NK-92 treated with Interleukin-12 subunit alpha and Interleukin-12 subunit beta, amount 100 ng/mL, for 24 hours (cell line): Measurements from ENCODE around the gene DENND1A.
"Not testable (repeated sequence)": the region's sequence is repeated elsewhere in the genome, so short reads cannot be mapped to it uniquely, and the experiment has no call there.

Experiments
- DNase-seq: peaks from one replicate; lab custom pipeline; 2025; lab: John Stamatoyannopoulos, UW

Gene DENND1A

GRCh38 chr9:123728571-123728970 is 201.4 kb downstream of the DENND1A start:
- DNase-seq = not testable (repeated sequence)

DNA sequence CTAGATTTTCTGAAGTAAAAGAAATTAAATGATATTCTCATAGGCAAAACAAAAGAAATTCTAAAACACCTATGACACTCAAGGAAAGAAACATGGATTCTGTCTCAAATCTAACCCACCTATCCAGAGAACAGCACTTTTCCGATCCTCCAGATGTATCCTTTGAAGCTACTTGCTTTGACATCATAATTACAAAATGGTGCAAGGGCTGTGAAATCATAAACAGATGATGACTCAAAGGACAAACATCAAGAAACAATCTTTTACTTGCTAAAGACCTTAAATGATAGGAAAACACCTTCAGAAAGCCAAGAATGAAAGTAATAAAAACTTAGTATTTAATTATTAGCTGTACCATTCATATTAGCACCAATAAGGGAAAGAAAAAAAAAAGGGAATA is 202.6 kb downstream of the DENND1A start:
- DNase-seq = no peak

DNA sequence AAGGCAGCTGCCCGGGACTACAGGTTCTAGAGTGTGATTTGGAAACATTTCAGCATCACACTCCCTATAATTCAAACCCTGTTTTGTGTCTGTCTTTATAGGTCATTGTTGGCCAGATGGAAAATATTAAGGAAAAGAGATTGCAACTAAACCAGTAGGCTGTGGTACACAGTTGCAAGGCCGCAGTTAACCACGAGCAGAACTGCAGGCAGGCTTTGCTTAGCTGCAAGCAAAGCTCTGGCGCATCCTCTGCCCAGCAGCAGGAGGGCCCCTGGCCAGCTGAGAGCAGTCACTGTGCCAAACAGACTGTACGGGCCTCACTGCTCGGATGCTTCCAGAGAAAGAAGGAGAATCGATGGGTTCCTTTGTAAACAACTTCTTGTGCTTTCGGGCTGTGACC is 204.5 kb downstream of the DENND1A start:
- DNase-seq = no peak

GRCh38 chr9:123724211-123724796 is 205.6 kb downstream of the DENND1A start:
- no peak for DNase-seq

DNA sequence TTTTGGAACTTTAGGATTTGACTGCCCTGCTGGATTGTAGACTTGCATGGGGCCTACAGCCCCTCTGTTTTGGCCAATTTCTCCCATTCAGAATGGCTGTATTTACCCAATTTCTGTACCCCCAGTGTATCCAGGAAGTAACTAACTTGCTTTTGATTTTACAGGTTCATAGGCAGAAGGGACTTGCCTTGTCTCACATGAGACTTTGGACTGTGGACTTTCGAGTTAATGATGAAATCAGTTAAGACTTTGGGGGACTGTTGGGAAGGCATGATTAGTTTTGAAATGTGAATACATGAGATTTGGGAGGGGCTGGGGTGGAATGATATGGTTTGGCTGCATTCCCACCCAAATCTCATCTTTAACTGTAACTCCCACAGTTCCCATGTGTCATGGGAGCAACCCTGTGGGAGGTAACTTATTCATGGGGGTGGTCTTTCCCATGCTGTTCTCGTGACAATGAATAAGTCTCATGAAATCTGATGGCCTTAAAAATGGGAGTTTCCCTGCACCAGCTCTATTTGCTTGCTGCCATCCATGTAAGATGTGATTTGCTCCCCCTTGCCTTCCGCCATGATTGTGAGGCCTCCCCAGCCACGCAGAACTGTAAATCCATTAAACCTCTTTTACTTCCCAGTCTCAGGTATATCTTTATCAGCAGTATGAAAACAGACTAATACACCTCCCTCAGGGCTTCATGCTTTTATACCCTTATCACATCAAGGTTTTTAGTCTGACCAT is 206.6 kb downstream of the DENND1A start:
- DNase-seq = no peak

DNA sequence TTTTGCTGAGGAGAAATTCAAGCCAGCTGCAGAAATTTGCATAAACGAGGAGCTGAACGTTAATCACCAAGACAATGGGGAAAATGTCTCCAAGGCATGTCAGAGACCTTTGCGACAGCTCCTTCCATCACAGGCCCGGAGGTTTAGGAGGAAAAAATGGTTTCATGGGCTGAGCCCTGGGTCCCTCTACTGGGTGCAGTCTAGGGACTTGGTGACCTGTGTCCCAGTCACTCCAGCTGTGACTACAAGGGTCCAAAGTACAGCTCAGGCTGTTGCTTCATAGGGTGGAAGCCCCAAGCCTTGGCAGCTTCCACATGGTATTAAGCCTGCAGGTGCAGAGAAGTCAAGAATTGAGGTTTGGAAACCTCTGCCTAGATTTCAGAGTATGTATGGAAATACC is 207.5 kb downstream of the DENND1A start:
- no peak for DNase-seq

DNA sequence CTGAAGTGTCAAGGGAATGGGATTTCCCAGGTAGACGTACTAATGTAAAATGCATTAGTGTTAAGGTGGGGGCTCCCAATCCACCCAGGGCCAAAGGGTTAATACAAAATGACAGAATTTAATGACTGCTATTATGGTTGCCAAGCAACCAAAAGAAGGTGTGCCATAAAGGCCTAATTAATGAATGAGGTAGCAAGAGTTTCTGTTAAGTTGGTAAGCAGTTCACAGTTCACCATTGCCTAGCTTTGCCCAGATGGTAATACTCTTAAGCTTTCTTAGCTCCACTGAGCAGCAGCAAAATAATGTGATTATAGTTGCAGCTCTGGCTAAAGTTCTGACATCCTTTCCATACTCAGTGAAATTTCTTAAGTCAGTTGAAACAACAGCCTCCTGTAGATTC is 211.7 kb downstream of the DENND1A start:
- no peak for DNase-seq

DNA sequence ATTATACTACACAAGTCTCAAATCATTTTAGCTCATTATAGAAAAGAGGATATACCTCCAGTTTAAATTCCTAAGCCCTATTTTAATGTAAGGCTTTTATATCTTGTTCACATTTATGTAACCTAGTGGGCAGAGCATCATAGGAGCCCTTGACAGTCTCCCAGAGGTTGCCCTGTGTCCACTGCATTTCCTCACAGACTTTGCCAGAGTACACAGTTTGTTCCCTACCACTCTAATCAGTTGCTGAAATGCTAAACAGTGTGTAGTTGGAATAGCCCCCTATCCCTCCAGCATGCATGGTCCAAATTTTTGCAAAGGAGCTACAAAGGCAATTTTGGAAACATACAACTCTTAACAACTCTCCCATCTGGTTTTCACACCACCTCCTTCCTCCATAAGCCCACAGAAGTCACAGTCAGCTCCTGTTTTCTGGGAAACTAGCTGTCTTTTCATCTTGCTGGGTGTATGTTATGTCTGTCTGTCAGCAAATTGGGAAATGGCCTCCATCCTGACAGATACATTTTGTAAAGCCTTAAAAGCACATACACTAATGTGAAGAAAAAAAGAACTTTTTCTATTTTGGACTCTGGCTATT is 212.2 kb downstream of the DENND1A start:
- no peak for DNase-seq

- no peak for DNase-seq
Observed at GRCh38 chr9:123716339-123716945, 213.5 kb downstream of the DENND1A start.

GRCh38 chr9:123715258-123715657 is 214.7 kb downstream of the DENND1A start:
- DNase-seq = no peak

DNA sequence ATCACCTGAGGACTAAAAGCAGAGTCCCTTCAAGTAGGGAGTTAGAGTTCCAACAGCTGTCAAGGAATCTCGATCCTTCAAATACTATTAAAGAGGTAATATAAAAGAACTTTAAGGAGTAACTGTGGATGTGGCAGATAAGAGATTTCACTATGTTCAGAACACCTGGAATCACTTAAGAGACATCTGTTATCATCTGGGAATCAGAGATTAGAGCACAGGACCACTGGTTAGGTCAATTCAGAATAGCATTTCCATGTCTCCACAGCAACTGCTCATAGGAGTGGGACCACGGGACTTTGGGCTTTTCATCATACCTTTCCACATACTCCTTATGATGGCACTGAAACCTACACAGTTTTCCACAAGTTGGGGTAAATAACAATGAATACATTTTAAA is 216.6 kb downstream of the DENND1A start:
- DNase-seq = no peak

GRCh38 chr9:123712399-123712798 is 217.5 kb downstream of the DENND1A start:
- DNase-seq = no peak

DNA sequence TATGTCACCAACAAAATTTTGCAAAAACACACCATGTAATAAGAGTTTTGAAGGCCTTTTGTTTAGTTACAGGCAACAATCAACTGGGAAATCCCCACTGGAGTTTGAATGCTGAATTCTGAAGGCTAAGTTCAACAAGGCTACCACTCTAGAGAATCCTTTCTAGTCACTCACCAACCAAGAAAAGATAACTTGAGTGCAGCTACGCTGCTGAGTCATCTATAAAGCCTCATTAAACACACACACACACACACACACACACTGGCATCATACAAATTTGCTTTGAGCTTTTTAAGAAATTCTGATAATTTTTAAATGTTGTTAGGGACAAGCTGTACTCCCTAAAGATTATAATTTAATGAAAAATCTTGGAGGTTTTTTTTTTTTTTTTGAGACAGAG is 219.6 kb downstream of the DENND1A start:
- DNase-seq = no peak

- DNase-seq = no peak
Observed at GRCh38 chr9:123702483-123702882, 227.4 kb downstream of the DENND1A start.

GRCh38 chr9:123697686-123698085 is 232.2 kb downstream of the DENND1A start:
- no peak for DNase-seq

DNA sequence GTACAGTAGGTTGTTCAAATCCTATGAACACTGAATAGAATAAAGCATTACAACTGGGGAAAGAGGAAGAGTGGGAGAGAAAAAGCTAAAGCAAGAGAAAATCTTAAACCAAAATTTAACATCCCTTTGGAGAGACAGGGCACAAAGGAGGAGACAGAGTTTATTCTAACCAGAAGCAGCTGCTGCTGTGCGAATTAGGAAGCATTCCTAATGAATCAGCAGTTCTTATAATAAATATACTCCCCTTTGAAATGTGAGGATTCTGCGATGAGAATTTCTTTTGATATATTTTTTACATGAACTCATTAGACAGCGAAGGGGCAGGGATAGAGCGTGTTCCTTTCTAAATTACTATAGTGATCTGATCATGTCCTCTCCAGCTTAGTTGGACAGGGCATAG is 233.4 kb downstream of the DENND1A start:
- DNase-seq = no peak

GRCh38 chr9:123695386-123695785 is 234.5 kb downstream of the DENND1A start:
- no peak for DNase-seq

DNA sequence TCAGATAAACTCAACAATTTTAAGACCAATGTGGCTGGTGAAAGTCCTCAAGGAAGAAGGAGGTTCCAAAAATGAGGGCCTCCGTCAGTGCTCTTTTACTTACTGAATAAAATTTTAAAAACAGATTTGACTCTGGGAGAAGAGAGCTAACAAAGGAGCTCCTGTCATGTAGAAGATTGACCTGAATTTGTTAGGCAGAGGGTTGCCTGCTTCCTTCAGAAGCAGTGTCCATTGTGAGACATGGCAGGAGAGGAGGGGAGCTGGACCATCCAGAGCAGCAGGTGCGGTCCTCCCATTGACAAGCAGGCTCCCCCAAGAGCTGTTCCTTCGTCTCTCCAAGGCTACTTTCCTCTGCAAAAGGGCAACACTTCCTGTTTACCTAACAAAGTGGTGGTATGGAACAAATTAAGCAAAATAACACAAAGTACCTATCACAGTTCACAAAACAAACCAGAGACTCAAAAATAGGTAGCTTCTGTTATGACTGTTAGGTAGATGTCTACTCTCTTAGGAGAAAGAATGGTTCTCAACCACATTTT is 238.1 kb downstream of the DENND1A start:
- no peak for DNase-seq

DNA sequence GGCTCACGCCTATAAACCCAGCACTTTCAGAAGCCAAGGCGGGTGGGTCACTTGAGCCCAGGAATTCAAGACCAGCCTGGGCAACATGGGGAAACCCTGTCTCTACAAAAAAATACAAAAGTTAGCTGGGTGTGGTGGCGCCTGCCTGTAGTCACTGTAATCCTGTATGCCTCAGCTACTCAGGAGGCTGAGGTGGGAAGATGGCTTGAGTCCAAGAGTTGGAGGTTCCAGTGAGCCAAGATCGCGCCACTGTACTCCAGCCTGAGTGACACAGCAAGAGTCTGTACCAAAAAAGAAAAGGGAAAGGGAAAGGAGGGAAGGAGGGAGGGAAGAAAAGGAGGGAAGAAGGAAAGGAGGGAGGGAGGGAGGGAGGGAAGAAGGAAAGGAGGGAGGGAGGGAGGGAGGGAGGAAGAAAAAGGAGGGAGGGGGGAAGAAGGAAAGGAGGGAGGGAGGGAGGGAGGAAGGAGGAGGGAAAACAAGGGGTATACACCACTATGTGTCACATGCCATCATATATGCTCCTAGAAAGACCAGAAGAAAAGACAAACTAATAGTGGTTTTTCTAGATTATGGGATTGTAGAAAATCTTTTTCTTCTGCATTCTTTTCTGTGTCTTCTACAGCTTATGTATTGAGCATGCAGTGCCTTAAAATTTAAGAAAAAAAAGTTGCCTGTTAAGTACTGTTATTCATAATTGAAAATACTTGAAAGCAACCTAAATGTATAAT is 240.1 kb downstream of the DENND1A start:
- no peak for DNase-seq

GRCh38 chr9:123687246-123687751 is 242.6 kb downstream of the DENND1A start:
- no peak for DNase-seq

GRCh38 chr9:123686829-123687192 is 243.1 kb downstream of the DENND1A start:
- no peak for DNase-seq
